OCI-LY3 (cell line): ENCODE data around the gene C12orf75.

Experiments used
- H2AFZ ChIP-seq: fragments of 200-600, 300-600 bp; shearing (Covaris generic); 2 replicates; pipeline ENCODE4 v1.6.0; 2014; ENCODE audit warnings: antibody characterized with exemption, low read depth, low read length
- H3K27ac ChIP-seq: fragments of 200-600, 300-600 bp; sonication (generic); 2 replicates; pipeline ENCODE4 v1.5.1; 2014; ENCODE audit warnings: mild to moderate bottlenecking, low read length, moderate library complexity, mixed read lengths
- H3K27me3 ChIP-seq: fragments of 200-600, 300-600 bp; sonication (generic); 2 replicates; pipeline ENCODE4 v1.6.1; 2014; ENCODE audit warnings: low read depth, low read length, mixed read lengths
- H3K36me3 ChIP-seq: fragments of 200-600, 300-600 bp; sonication (generic); replicated peaks from 2 replicates; pipeline ENCODE3; 2014; ENCODE audit warnings: low read depth, low read length, mixed read lengths
- H3K4me1 ChIP-seq: fragments of 300-600, 200-600 bp; sonication (generic); 2 replicates; pipeline ENCODE4 v1.6.1; 2014; ENCODE audit warnings: low read length, mixed read lengths
- H3K4me2 ChIP-seq: fragments of 200-600, 300-600 bp; sonication (generic); 2 replicates; pipeline ENCODE4 v1.6.1; 2014; ENCODE audit warnings: low read length, mixed read lengths
- H3K4me3 ChIP-seq: fragments of 300-600, 200-600 bp; sonication (generic); 2 replicates; pipeline ENCODE4 v1.5.1; 2014; ENCODE audit warnings: antibody characterized with exemption, mild to moderate bottlenecking, low read length, moderate library complexity
- H3K79me2 ChIP-seq: fragments of 300-600, 200-600 bp; shearing (Covaris generic); 2 replicates; pipeline ENCODE4 v1.6.1; 2014; ENCODE audit warnings: mild to moderate bottlenecking, low read length, mixed read lengths
- H3K9ac ChIP-seq: fragments of 300-600, 200-600 bp; shearing (Covaris generic); 2 replicates; pipeline ENCODE4 v1.6.0; 2014; ENCODE audit warnings: mild to moderate bottlenecking, low read length, moderate library complexity
- H3K9me3 ChIP-seq: fragments of 200-600, 300-600 bp; shearing (Covaris generic); 2 replicates; pipeline ENCODE4 v1.6.1; 2014; ENCODE audit warnings: low read length, mixed read lengths; ENCODE audit not compliant: insufficient read depth
- H4K20me1 ChIP-seq: fragments of 200-600, 300-600 bp; sonication (generic); 2 replicates; pipeline ENCODE4 v1.6.1; 2016; ENCODE audit warnings: low read length, mixed read lengths; ENCODE audit not compliant: insufficient read depth
- EZH2phosphoT487 ChIP-seq: fragments of 200-600 bp; shearing (Covaris generic); IDR thresholded peaks from 2 replicates; pipeline ENCODE4 v1.6.1; 2018; ENCODE audit warnings: antibody characterized with exemption, mixed run types, low read depth
- TF ChIP-seq, protein P1 (sequence below): fragments of 200-600, 300-600 bp; sonication (generic); IDR thresholded peaks from 2 replicates; pipeline ENCODE4 v1.5.1; 2014; ENCODE audit warnings: antibody characterized with exemption, low read length, low read depth

Gene C12orf75

GRCh38 chr12:105359856-105360255 is 29.4 kb downstream of the C12orf75 start:
- TF ChIP-seq, protein P1, sequence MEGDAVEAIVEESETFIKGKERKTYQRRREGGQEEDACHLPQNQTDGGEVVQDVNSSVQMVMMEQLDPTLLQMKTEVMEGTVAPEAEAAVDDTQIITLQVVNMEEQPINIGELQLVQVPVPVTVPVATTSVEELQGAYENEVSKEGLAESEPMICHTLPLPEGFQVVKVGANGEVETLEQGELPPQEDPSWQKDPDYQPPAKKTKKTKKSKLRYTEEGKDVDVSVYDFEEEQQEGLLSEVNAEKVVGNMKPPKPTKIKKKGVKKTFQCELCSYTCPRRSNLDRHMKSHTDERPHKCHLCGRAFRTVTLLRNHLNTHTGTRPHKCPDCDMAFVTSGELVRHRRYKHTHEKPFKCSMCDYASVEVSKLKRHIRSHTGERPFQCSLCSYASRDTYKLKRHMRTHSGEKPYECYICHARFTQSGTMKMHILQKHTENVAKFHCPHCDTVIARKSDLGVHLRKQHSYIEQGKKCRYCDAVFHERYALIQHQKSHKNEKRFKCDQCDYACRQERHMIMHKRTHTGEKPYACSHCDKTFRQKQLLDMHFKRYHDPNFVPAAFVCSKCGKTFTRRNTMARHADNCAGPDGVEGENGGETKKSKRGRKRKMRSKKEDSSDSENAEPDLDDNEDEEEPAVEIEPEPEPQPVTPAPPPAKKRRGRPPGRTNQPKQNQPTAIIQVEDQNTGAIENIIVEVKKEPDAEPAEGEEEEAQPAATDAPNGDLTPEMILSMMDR: no peak
- TF ChIP-seq EZH2phosphoT487: no peak

DNA sequence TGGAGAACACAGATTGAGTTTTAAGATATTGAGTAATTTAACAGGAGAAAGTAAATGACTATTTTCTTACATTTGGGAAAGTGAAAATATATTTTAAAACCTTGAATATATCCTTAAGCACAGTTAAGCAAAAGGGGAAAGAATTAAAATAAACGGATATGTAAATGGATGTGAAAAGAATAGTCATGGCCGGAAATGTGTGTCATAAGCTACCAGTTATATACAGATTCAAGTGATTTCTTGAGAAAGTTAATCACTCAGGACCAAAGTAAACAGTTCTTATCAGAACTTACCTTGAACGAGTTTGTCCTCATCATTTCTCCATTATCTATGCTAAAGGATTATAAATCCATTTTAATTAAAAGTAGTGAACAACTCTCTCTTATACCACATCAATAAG is 33.4 kb downstream of the C12orf75 start:
- TF ChIP-seq EZH2phosphoT487: no peak
- TF ChIP-seq, protein P1: no peak
- Histone ChIP-seq H3K4me3 (no peak overlapping the region), H2AFZ (no peak overlapping the region), H3K9ac (no peak overlapping the region), H3K36me3 (no peaks in the 10 kb centered on the region), H3K9me3 (no peaks in the 10 kb centered on the region), H3K4me1 (peaks cover 5% of the 10 kb centered on the region), H3K4me2 (no peak overlapping the region), H3K27me3 (no peaks in the 10 kb centered on the region), H3K79me2 (no peaks in the 10 kb centered on the region), H3K27ac (no peak overlapping the region), H4K20me1 (no peaks in the 10 kb centered on the region; the same call in 1 of the 2 replicates)

More at GRCh38 chr12:105359856-105360255, 29.4 kb downstream of the C12orf75 start:
- H4K20me1 ChIP-seq: no peaks in the 10 kb centered on the region; the same call in 1 of the 2 replicates
- no peak overlapping the region for H3K4me3 ChIP-seq
- H3K4me1 ChIP-seq: peaks cover 29% of the 10 kb centered on the region
- H3K27ac ChIP-seq: no peak overlapping the region
- no peak overlapping the region for H2AFZ ChIP-seq
- H3K79me2 ChIP-seq: no peaks in the 10 kb centered on the region
- H3K36me3 ChIP-seq: no peaks in the 10 kb centered on the region
- H3K4me2 ChIP-seq: no peak overlapping the region
- no peaks in the 10 kb centered on the region for H3K9me3 ChIP-seq
- H3K27me3 ChIP-seq: no peaks in the 10 kb centered on the region
- no peak overlapping the region for H3K9ac ChIP-seq

DNA sequence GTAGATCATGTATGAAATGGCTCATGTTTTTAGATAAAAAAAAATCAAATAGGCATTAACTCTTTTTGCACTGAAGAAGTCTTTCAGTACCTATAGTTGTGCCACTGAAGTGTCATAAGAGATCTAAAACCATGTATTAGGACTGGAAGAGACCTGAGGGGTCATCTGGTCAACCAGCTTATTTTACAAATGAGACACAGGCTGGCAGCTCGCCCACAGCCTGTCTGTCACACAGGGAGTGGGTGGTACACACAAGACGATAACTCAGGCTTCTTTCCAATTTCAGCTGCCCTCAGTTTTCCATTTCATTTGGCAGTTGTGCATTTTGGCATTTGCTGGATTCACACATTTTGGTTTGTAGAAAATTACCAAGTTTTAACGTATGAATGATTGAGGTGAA is 34.7 kb downstream of the C12orf75 start:
- no peak overlapping the region for H2AFZ ChIP-seq
- H3K9ac ChIP-seq: no peak overlapping the region
- no peak overlapping the region for H3K4me3 ChIP-seq
- no peaks in the 10 kb centered on the region for H4K20me1 ChIP-seq
- no peaks in the 10 kb centered on the region for H3K36me3 ChIP-seq
- no peak overlapping the region for H3K4me2 ChIP-seq
- TF ChIP-seq EZH2phosphoT487: no peak
- TF ChIP-seq, protein P1: no peak
- H3K79me2 ChIP-seq: no peaks in the 10 kb centered on the region
- no peaks in the 10 kb centered on the region for H3K27me3 ChIP-seq
- no peaks in the 10 kb centered on the region for H3K4me1 ChIP-seq
- H3K27ac ChIP-seq: no peak overlapping the region
- H3K9me3 ChIP-seq: no peaks in the 10 kb centered on the region

DNA sequence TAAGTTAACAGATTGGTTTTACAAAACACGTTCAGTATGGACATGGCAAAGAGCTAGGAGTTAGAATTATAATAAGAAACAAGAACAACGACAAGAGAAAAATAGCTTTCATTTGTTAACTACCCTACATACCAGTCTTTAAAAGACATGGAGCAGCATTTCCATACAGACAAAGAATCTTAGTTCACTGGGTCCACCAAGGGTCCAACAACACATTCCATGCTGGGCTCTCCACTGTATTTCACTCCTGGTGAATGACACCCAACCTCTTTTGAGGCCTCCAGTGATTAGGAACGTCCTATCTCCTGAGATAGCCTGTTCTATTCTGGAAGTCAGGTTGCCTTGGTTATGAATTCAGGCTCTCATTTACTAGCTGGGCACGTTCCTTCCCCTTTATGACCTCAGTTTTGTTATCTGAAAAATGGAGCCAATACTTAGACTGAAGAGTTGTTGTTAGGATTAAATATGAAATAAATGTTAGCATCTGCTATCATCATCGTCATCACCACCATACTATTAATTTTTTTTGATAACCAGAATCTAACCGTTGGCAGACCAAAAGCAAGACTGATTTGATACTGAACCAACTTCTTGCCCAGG is 37.7 kb downstream of the C12orf75 start:
- Histone ChIP-seq H3K79me2 (no peaks in the 10 kb centered on the region), H3K27me3 (no peaks in the 10 kb centered on the region), H3K9ac (no peak overlapping the region), H3K36me3 (no peaks in the 10 kb centered on the region), H3K9me3 (no peaks in the 10 kb centered on the region), H3K4me3 (no peak overlapping the region), H2AFZ (no peak overlapping the region), H3K4me2 (no peak overlapping the region), H3K27ac (no peak overlapping the region), H4K20me1 (no peaks in the 10 kb centered on the region), H3K4me1 (no peaks in the 10 kb centered on the region)
- TF ChIP-seq, protein P1: no peak
- no peak for TF ChIP-seq EZH2phosphoT487
